ENCODE data around the gene MAP2.

DNA sequence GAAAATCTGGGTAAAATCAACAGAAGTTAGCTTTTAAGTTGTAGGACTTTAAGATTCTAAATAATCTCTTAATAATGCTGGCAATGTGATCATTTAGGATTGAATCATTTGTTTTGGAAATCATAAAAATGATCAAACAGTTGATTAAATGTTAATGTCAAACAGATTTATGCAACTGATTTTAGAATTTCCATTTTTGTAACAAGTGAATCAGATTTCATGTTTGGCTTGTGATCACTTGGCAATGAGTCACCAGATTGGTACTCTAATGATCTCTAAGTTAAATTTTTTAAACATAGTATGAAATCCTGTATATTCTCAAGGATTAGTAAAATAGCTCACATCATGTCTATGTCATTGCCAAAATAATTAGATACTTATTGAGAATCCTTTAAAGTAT lies 297.6 kb downstream of the MAP2 start:
- TF ChIP-seq POLR2AphosphoS5 (IDR thresholded peaks at IDR 0.05) = no peak
- TF ChIP-seq, protein P1, sequence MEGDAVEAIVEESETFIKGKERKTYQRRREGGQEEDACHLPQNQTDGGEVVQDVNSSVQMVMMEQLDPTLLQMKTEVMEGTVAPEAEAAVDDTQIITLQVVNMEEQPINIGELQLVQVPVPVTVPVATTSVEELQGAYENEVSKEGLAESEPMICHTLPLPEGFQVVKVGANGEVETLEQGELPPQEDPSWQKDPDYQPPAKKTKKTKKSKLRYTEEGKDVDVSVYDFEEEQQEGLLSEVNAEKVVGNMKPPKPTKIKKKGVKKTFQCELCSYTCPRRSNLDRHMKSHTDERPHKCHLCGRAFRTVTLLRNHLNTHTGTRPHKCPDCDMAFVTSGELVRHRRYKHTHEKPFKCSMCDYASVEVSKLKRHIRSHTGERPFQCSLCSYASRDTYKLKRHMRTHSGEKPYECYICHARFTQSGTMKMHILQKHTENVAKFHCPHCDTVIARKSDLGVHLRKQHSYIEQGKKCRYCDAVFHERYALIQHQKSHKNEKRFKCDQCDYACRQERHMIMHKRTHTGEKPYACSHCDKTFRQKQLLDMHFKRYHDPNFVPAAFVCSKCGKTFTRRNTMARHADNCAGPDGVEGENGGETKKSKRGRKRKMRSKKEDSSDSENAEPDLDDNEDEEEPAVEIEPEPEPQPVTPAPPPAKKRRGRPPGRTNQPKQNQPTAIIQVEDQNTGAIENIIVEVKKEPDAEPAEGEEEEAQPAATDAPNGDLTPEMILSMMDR (IDR thresholded peaks at IDR 0.05) = no peak
- no peak for TF ChIP-seq POLR2A (IDR thresholded peaks at IDR 0.05)
- no peak for TF ChIP-seq EP300 (IDR thresholded peaks at IDR 0.05; ENCODE audit: low read depth)

All from transverse colon (tissue), 4 donors.